ENCODE measurements around the gene MORN1. TPM values are rescaled to one million over a fixed set of nuclear protein-coding genes. Genes with fewer than 3 reads are reported as not detected.

MORN1 gene
- total and polyA plus RNA-seq, 2 donors (not counting 3 experiments of a cell fraction or from before 2014, with no cell fraction given): 4.3 to 6.4 TPM

DNA sequence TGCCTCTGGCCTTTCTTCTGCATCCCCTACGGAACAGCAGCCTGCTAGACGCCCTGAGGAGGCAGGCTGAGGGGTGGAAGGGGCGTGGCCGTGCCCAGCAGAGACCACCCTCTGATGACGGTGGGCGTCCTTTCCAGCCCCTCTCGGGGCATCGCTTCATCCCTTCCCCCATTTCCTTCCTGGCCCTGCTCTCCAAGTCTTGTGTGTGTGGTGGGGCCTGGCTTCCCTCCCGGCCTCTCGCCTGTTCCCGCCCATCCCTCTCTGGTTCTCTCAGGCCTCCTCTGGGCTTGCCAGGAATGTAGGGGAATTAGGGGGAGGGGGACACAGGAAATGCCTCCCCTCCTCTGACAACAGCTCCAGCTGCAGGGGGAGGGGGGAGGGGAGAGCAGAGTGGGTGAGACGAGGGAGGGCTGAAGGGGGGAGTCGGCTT is 112.1 kb downstream of the MORN1 start:
- Histone ChIP-seq H3K27ac (ENCODE audit: insufficient read depth, low read depth, low read length) (peak overlapping the region; percentile 70), H3K4me1 (ENCODE audit: control insufficient read depth, extremely low read depth, insufficient read depth, low read length) (peaks cover 24% of the 10 kb centered on the region), H3K9me1 (replicated peaks; ENCODE audit: control insufficient read depth, extremely low read depth, insufficient read depth, low read length) (no peaks in the 10 kb centered on the region), H3K79me2 (ENCODE audit: control insufficient read depth, insufficient read depth, low read length) (peaks cover 77% of the 10 kb centered on the region), H3K27me3 (ENCODE audit: control insufficient read depth in 2 of 2, insufficient read depth in 2 of 2, low read length in 2 of 2) (no peaks in the 10 kb centered on the region), H3K9me3 (replicated peaks; ENCODE audit: control insufficient read depth, insufficient read depth, low read length) (no peaks in the 10 kb centered on the region), H3K9ac (replicated peaks; ENCODE audit: extremely low read depth, insufficient read depth, low read length) (peak overlapping the region; percentile 36), H3K4me2 (ENCODE audit: insufficient read depth, low read length) (no peak overlapping the region), H2AFZ (ENCODE audit: low read depth, low read length) (no peak overlapping the region), H3K4me3 (replicated peaks in 1 of 3; ENCODE audit: insufficient read depth in 1 of 3, low read depth in 1 of 3, low read length in 3 of 3) (no peak overlapping the region), H4K20me1 (replicated peaks; ENCODE audit: control insufficient read depth, extremely low read depth, insufficient read depth, low read length) (no peaks in the 10 kb centered on the region), H3K36me3 (ENCODE audit: control insufficient read depth in 2 of 2, extremely low read depth in 1 of 2, insufficient read depth in 2 of 2, low read length in 2 of 2) (peaks cover 0 to 4% of the 10 kb centered on the region in 2 experiments)
- intact Hi-C loops (cut with micrococcal nuclease) (loop anchor here (1.0 to 2.0 kb wide), 8 partner anchors 11 to 84 kb away; partner anchors contain the start of gene FAAP20), dilution Hi-C loops (cut with MboI; ENCODE audit: extremely low pct_ligation_motif_present, low sequenced_read_pairs) (no loop called here)
- no TSS peak for BruUV-seq (replicated peaks)
- DNase-seq (ENCODE audit: low read depth, low spot score) (peak; percentile 98), FAIRE-seq (peak; percentile 99)
- TF ChIP-seq, protein P1, sequence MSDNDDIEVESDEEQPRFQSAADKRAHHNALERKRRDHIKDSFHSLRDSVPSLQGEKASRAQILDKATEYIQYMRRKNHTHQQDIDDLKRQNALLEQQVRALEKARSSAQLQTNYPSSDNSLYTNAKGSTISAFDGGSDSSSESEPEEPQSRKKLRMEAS (IDR thresholded peaks at IDR 0.05; ENCODE audit: insufficient read depth, insufficient read length): peak; percentile 60
- peak; percentile 63 for TF ChIP-seq POLR2AphosphoS5 (IDR thresholded peaks at IDR 0.05; ENCODE audit: insufficient read depth, low read depth, low read length)
- TF ChIP-seq, protein P2, sequence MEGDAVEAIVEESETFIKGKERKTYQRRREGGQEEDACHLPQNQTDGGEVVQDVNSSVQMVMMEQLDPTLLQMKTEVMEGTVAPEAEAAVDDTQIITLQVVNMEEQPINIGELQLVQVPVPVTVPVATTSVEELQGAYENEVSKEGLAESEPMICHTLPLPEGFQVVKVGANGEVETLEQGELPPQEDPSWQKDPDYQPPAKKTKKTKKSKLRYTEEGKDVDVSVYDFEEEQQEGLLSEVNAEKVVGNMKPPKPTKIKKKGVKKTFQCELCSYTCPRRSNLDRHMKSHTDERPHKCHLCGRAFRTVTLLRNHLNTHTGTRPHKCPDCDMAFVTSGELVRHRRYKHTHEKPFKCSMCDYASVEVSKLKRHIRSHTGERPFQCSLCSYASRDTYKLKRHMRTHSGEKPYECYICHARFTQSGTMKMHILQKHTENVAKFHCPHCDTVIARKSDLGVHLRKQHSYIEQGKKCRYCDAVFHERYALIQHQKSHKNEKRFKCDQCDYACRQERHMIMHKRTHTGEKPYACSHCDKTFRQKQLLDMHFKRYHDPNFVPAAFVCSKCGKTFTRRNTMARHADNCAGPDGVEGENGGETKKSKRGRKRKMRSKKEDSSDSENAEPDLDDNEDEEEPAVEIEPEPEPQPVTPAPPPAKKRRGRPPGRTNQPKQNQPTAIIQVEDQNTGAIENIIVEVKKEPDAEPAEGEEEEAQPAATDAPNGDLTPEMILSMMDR (IDR thresholded peaks at IDR 0.05; ENCODE audit: extremely low read depth in 1 of 2, insufficient read depth in 1 of 2, low read depth in 1 of 2, low read length in 2 of 2): no peak
- POLR2A ChIA-PET: no interaction called here
- CTCF ChIA-PET: interaction anchor here (1.0 kb wide), 1 partner anchor 51 kb away, joined by 3 read pairs; the partner anchor contains the start of gene SKI

DNA sequence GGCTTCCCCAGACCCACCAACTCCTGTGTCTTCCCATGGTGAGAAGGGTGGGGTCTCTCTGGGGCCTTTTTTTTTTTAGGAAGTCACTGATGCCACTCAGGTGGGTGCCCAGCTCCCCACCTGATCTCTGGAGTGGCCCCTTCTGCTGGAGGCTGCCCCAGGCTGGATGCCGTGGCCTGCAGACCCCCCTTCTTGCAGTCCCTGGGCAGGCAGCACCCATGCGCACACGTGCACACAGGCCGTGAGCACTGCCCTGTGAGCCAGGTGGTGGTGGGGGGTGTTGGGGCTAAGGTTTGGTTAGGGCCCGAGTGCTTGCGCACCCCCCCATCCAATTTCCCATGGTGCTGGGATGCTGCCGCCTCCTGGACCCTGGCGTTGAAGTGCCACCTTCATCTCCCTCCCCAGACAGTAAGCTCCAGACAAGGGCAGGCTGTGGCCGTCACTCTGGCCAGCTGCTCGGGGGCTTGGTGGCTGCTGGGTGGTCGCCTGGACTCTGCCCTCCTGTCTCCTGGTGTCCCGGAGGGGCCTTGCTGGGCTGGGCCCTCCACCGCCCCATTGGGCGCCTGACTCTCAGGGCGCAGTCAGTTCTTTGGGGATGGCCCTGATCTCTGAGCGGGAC is 112.7 kb downstream of the MORN1 start:
- H4K20me1 ChIP-seq (replicated peaks; ENCODE audit: control insufficient read depth, extremely low read depth, insufficient read depth, low read length): no peaks in the 10 kb centered on the region
- no peak overlapping the region for H2AFZ ChIP-seq (ENCODE audit: low read depth, low read length)
- no peak overlapping the region for H3K4me2 ChIP-seq (ENCODE audit: insufficient read depth, low read length)
- H3K27ac ChIP-seq (ENCODE audit: insufficient read depth, low read depth, low read length): peak overlapping the region; percentile 69
- no peaks in the 10 kb centered on the region for H3K9me1 ChIP-seq (replicated peaks; ENCODE audit: control insufficient read depth, extremely low read depth, insufficient read depth, low read length)
- H3K79me2 ChIP-seq (ENCODE audit: control insufficient read depth, insufficient read depth, low read length): peaks cover 77% of the 10 kb centered on the region
- peaks cover 0 to 4% of the 10 kb centered on the region in 2 experiments for H3K36me3 ChIP-seq (ENCODE audit: control insufficient read depth in 2 of 2, extremely low read depth in 1 of 2, insufficient read depth in 2 of 2, low read length in 2 of 2)
- ChIA-PET POLR2A (no interaction called here), CTCF (interaction anchor here (0.6 to 1.0 kb wide), 2 partner anchors 21 to 51 kb away, joined by 3 read pairs; partner anchors contain the start of gene SKI)
- H3K9ac ChIP-seq (replicated peaks; ENCODE audit: extremely low read depth, insufficient read depth, low read length): peak overlapping the region; percentile 31
- H3K27me3 ChIP-seq (ENCODE audit: control insufficient read depth in 2 of 2, insufficient read depth in 2 of 2, low read length in 2 of 2): no peaks in the 10 kb centered on the region
- DNase-seq (ENCODE audit: low read depth, low spot score): no peak
- no TSS peak for BruUV-seq (replicated peaks)
- dilution Hi-C loops (cut with MboI; ENCODE audit: extremely low pct_ligation_motif_present, low sequenced_read_pairs) (no loop called here), intact Hi-C loops (cut with micrococcal nuclease) (loop anchor here (1.0 to 2.0 kb wide), 8 partner anchors 12 to 84 kb away; partner anchors contain the start of gene FAAP20)
- TF ChIP-seq POLR2AphosphoS5 (IDR thresholded peaks at IDR 0.05; ENCODE audit: insufficient read depth, low read depth, low read length): no peak
- TF ChIP-seq JUN (IDR thresholded peaks at IDR 0.05; ENCODE audit: borderline replicate concordance, insufficient read depth, insufficient read length, low read depth): no peak
- TF ChIP-seq, protein P2 (IDR thresholded peaks at IDR 0.05; ENCODE audit: extremely low read depth in 1 of 2, insufficient read depth in 1 of 2, low read depth in 1 of 2, low read length in 2 of 2): no peak
- TF ChIP-seq MYC (IDR thresholded peaks at IDR 0.05; ENCODE audit: low read depth, low read length): no peak
- no peak for TF ChIP-seq GATA2 (IDR thresholded peaks at IDR 0.05; ENCODE audit: insufficient read depth, insufficient read length, low read depth, low read length)
- TF ChIP-seq, protein P1 (IDR thresholded peaks at IDR 0.05; ENCODE audit: insufficient read depth, insufficient read length): no peak
- TF ChIP-seq FOS (IDR thresholded peaks at IDR 0.05; ENCODE audit: borderline replicate concordance, insufficient read depth, low read length): no peak
- no peak for TF ChIP-seq POLR2A (IDR thresholded peaks at IDR 0.05; ENCODE audit: low read depth, low read length)
- no peak for TF ChIP-seq EZH2 (IDR thresholded peaks at IDR 0.05; ENCODE audit: borderline replicate concordance, low read depth, low read length, severe bottlenecking)
- H3K4me1 ChIP-seq (ENCODE audit: control insufficient read depth, extremely low read depth, insufficient read depth, low read length): peaks cover 24% of the 10 kb centered on the region
- H3K9me3 ChIP-seq (replicated peaks; ENCODE audit: control insufficient read depth, insufficient read depth, low read length): no peaks in the 10 kb centered on the region
- H3K4me3 ChIP-seq (replicated peaks in 1 of 3; ENCODE audit: insufficient read depth in 1 of 3, low read depth in 1 of 3, low read length in 3 of 3): no peak overlapping the region
- no peak for FAIRE-seq
